Caco-2 (cell line): ENCODE measurements around the gene ZMPSTE24. TPM values are rescaled to one million over a fixed set of nuclear protein-coding genes. Genes with fewer than 3 reads are reported as not detected.

Source experiments
- BruUV-seq: library from RNA; stranded (reverse); fragments of 400-500 nt; replicated peaks from 2 replicates; lab custom pipeline; 2021; lab: Mats Ljungman, UMichigan
- CTCF ChIA-PET: fragments of 300-600 bp; sonication (Branson Sonifier 250); formaldehyde crosslinking; loops from one replicate; lab custom pipeline; 2022; ENCODE audit warnings: antibody characterized with exemption; lab: Charles Lee
- POLR2A ChIA-PET: fragments of 300-600 bp; sonication (Branson Sonifier 250); formaldehyde crosslinking; loops from one replicate; lab custom pipeline; 2022; ENCODE audit warnings: antibody characterized with exemption; lab: Charles Lee
- DNase-seq, 2 experiments: peaks; one replicate each; pipeline versions ENCODE4 v3.0.0 to v3.0.0-alpha.2; 2020 to 2022
- H3K27me3 ChIP-seq: replicated peaks from 2 replicates; pipeline ENCODE4 v1.6.0; 2011; ENCODE audit warnings: low read length; ENCODE audit not compliant: control insufficient read depth, insufficient read depth
- H3K36me3 ChIP-seq: 2 replicates; pipeline ENCODE4 v1.5.1; 2011; ENCODE audit warnings: low read length; ENCODE audit not compliant: control insufficient read depth, insufficient read depth
- H3K4me1 ChIP-seq: fragments of 250-450 bp; sonication (Bioruptor Pico); 2 replicates; pipeline ENCODE4 v1.5.1; 2020; ENCODE audit warnings: mild to moderate bottlenecking
- H3K4me3 ChIP-seq: 2 replicates; pipeline ENCODE4 v1.5.1; 2011; ENCODE audit warnings: low read depth, mild to moderate bottlenecking, control low read depth, low read length
- H3K9me3 ChIP-seq: fragments of 250-450 bp; sonication (Bioruptor Pico); 2 replicates; pipeline ENCODE4 v1.5.1; 2020; ENCODE audit warnings: mild to moderate bottlenecking, moderate library complexity
- H3K27ac Mint-ChIP-seq: one replicate; pipeline ENCODE4 v1.8.0; 2022; ENCODE audit warnings: mixed read lengths; ENCODE audit not compliant: unreplicated experiment
- H3K27me3 Mint-ChIP-seq: one replicate; pipeline ENCODE4 v1.8.0; 2022; ENCODE audit warnings: mixed read lengths; ENCODE audit not compliant: insufficient read depth, unreplicated experiment
- H3K36me3 Mint-ChIP-seq: one replicate; pipeline ENCODE4 v1.8.0; 2022; ENCODE audit warnings: mild to moderate bottlenecking, mixed read lengths; ENCODE audit not compliant: insufficient read depth, unreplicated experiment
- H3K4me1 Mint-ChIP-seq: one replicate; pipeline ENCODE4 v1.8.0; 2022; ENCODE audit warnings: low read depth, mixed read lengths; ENCODE audit not compliant: unreplicated experiment
- H3K4me3 Mint-ChIP-seq: one replicate; pipeline ENCODE4 v1.8.0; 2022; ENCODE audit warnings: mild to moderate bottlenecking, moderate library complexity, mixed read lengths; ENCODE audit not compliant: unreplicated experiment
- H3K9me3 Mint-ChIP-seq: one replicate; pipeline ENCODE4 v1.8.0; 2022; ENCODE audit warnings: mixed read lengths; ENCODE audit not compliant: unreplicated experiment
- CTCF ChIP-seq, 2 experiments: fragments of 200-600 bp in 1 of 2; IDR thresholded peaks; 1 replicate in 1 of 2; 2 replicates in 1 of 2; pipeline versions ENCODE4 v1.5.1 to v1.8.0; 2011 to 2022; ENCODE audit warnings: antibody characterized with exemption in 1 of 2, control low read depth in 1 of 2, inconsistent platforms in 1 of 2, low read depth in 1 of 2, low read length in 1 of 2, mild to moderate bottlenecking in 1 of 2, moderate library complexity in 1 of 2; ENCODE audit not compliant: insufficient read depth in 1 of 2, severe bottlenecking in 1 of 2, unreplicated experiment in 1 of 2
- intact Hi-C: fragments of 100-400 bp; cut with micrococcal nuclease; formaldehyde crosslinking; loops from one replicate; pipeline ENCODE4 v1.10.0; 2022; ENCODE audit not compliant: unreplicated experiment
- total RNA-seq: library from RNA; stranded (reverse); gene quantifications from 2 replicates; pipeline ENCODE4 v1.2.3, GENCODE V29; 2022

The ZMPSTE24 gene
- total RNA-seq, 1 experiment from 2014 or later = 37.9 TPM

GRCh38 chr1:40305451-40305850, 47.4 kb downstream of the ZMPSTE24 start:
- ChIA-PET POLR2A (no interaction called here), CTCF (interaction anchor here (1.0 to 1.3 kb wide), 2 partner anchors 99 to 227 kb away, joined by 4 read pairs; no protein-coding TSS in a partner anchor)
- no TSS peak for BruUV-seq
- no peaks in the 10 kb centered on the region for H3K4me1 ChIP-seq
- H3K9me3 ChIP-seq = no peaks in the 10 kb centered on the region
- no peaks in the 10 kb centered on the region for H3K36me3 ChIP-seq
- no peaks in the 10 kb centered on the region for H3K9me3 Mint-ChIP-seq
- no peaks in the 10 kb centered on the region for H3K36me3 Mint-ChIP-seq
- TF ChIP-seq CTCF (IDR thresholded peaks at IDR 0.05; ENCODE audit: insufficient read depth in 1 of 2, low read depth in 1 of 2, low read length in 1 of 2, severe bottlenecking in 1 of 2, unreplicated experiment in 1 of 2) = peak in 1 of 2 experiments; percentile 24
- H3K27me3 Mint-ChIP-seq = no peaks in the 10 kb centered on the region
- no peak overlapping the region for H3K4me3 Mint-ChIP-seq
- intact Hi-C loops = loop anchor here (10.0 kb wide), 1 partner anchor 231 kb away; no protein-coding TSS in a partner anchor
- peaks cover 6% of the 10 kb centered on the region for H3K4me1 Mint-ChIP-seq
- no peak overlapping the region for H3K4me3 ChIP-seq
- H3K27ac Mint-ChIP-seq = no peak overlapping the region
- DNase-seq = no peak
- H3K27me3 ChIP-seq = no peaks in the 10 kb centered on the region

GRCh38 chr1:40305871-40306270, 47.8 kb downstream of the ZMPSTE24 start:
- BruUV-seq = no TSS peak
- no peaks in the 10 kb centered on the region for H3K27me3 Mint-ChIP-seq
- no peak for DNase-seq
- no peak overlapping the region for H3K4me3 Mint-ChIP-seq
- Histone ChIP-seq H3K4me3 (no peak overlapping the region), H3K9me3 (no peaks in the 10 kb centered on the region), H3K27me3 (no peaks in the 10 kb centered on the region), H3K36me3 (no peaks in the 10 kb centered on the region), H3K4me1 (no peaks in the 10 kb centered on the region)
- no peak overlapping the region for H3K27ac Mint-ChIP-seq
- CTCF ChIA-PET = interaction anchor here (1.0 to 1.3 kb wide), 2 partner anchors 99 to 227 kb away, joined by 4 read pairs; no protein-coding TSS in a partner anchor
- H3K9me3 Mint-ChIP-seq = no peaks in the 10 kb centered on the region
- H3K36me3 Mint-ChIP-seq = no peaks in the 10 kb centered on the region
- intact Hi-C loops = loop anchor here (10.0 kb wide), 1 partner anchor 231 kb away; no protein-coding TSS in a partner anchor
- POLR2A ChIA-PET = no interaction called here
- peaks cover 6% of the 10 kb centered on the region for H3K4me1 Mint-ChIP-seq
- no peak for TF ChIP-seq CTCF (IDR thresholded peaks at IDR 0.05; ENCODE audit: insufficient read depth in 1 of 2, low read depth in 1 of 2, low read length in 1 of 2, severe bottlenecking in 1 of 2, unreplicated experiment in 1 of 2)

GRCh38 chr1:40306296-40306695, 48.3 kb downstream of the ZMPSTE24 start:
- intact Hi-C loops = loop anchor here (10.0 kb wide), 1 partner anchor 231 kb away; no protein-coding TSS in a partner anchor

More at GRCh38 chr1:40306296-40306695, 48.3 kb downstream of the ZMPSTE24 start:
- Mint-ChIP-seq H3K9me3 (no peaks in the 10 kb centered on the region), H3K27ac (peak overlapping the region; percentile 38), H3K4me3 (no peak overlapping the region), H3K4me1 (peaks cover 6% of the 10 kb centered on the region), H3K36me3 (no peaks in the 10 kb centered on the region), H3K27me3 (no peaks in the 10 kb centered on the region)
- Histone ChIP-seq H3K9me3 (no peaks in the 10 kb centered on the region), H3K27me3 (no peaks in the 10 kb centered on the region), H3K4me1 (no peaks in the 10 kb centered on the region), H3K4me3 (no peak overlapping the region), H3K36me3 (no peaks in the 10 kb centered on the region)
- no TSS peak for BruUV-seq
- TF ChIP-seq CTCF (IDR thresholded peaks at IDR 0.05; ENCODE audit: insufficient read depth in 1 of 2, low read depth in 1 of 2, low read length in 1 of 2, severe bottlenecking in 1 of 2, unreplicated experiment in 1 of 2) = no peak
- POLR2A ChIA-PET = no interaction called here
- DNase-seq = peak; percentile 44 to 54
- CTCF ChIA-PET = interaction anchor here (1.3 kb wide), 1 partner anchor 98 kb away, joined by 4 read pairs; no protein-coding TSS in a partner anchor
